ENCODE results near the gene SOX6.
"Not testable (repeated sequence)": the region's sequence is repeated elsewhere in the genome, so short reads cannot be mapped to it uniquely, and the experiment has no call there.

Gene SOX6

GRCh38 chr11:16034074-16034473 lies 322.3 kb downstream of the SOX6 start:
- no peak for DNase-seq (ENCODE audit: low read depth)

GRCh38 chr11:16032974-16033373 lies 323.4 kb downstream of the SOX6 start:
- no peak for DNase-seq (ENCODE audit: low read depth)

DNA sequence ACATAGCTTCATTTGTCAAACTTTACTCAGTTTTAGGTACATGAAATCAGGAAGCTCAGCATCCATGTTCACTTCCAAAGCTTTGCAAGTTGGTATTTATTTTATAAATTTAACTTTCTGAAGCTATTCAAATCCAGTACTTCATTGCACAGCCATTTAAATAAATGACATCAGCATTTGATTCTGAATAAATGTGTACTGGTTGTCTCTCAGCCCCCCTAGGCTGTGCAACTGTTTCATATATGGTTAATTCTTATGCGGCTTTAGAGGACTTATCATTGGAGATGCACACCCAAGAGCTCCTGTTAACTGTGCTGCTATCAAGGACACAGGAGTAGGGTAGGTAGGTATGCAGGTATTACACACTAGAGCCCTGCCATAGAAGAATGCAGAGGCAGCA lies 325.1 kb downstream of the SOX6 start:
- DNase-seq (ENCODE audit: low read depth) = no peak

DNA sequence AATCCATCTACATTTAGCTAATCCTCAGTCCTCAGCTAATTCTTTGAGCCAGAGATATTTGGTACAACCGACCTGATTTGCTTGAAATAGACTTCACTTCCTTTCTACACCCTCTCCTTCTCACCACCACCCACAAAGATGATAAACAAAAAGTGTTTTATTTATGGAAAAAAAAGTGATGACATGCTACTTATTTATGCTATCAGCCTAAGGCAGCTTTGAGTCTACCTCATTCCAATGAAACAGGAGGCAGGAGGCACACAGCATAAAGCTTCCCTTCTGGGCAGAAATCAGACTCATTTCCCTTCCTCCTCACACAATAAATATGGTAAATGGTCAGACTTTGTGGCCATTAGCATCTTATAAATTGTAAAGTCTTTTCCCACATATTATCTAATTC lies 325.7 kb downstream of the SOX6 start:
- DNase-seq (ENCODE audit: low read depth) = no peak

GRCh38 chr11:16029151-16029550 lies 327.2 kb downstream of the SOX6 start:
- DNase-seq (ENCODE audit: low read depth) = not testable (repeated sequence)

DNA sequence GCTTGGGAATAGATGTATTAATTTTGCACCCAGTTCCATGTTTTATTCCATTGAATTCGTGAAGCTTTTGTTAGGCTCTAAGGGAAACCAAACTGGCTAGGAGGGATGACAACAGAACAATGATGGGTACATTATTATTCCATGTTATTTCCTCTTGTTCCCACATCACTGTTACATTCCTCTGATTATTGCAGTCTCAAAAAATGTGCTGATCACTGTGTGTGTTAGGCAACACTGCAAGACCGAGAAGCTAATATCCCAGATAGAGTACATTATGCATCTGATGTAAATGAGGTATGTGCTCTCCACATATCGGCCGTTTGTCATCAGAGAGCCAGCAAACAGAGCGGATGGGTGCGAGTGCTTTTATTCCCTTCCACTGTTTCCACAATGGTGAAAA lies 327.9 kb downstream of the SOX6 start:
- DNase-seq (ENCODE audit: low read depth) = no peak

GRCh38 chr11:16027621-16028020 lies 328.7 kb downstream of the SOX6 start:
- DNase-seq (ENCODE audit: low read depth) = no peak

GRCh38 chr11:16026849-16027248 lies 329.5 kb downstream of the SOX6 start:
- DNase-seq (ENCODE audit: low read depth) = no peak

GRCh38 chr11:16018931-16019330 lies 337.4 kb downstream of the SOX6 start:
- DNase-seq (ENCODE audit: low read depth) = no peak

DNA sequence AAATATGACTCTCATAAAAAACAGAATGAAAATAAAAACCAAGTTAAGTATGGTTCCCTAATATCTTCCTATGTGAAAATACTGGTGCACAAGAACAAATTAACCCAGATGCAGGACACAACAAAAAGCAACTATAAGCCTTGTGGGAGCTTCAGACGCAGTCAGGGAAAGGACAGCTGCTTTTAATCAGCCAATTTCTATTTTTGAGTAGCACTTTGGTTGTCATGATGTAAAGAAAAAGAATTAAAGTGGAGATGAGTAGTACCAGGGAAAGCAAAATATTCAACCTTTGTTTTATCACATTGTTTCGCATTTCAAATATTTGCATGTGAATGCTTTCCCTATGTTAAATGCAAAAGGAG lies 339.9 kb downstream of the SOX6 start:
- no peak for DNase-seq (ENCODE audit: low read depth)

- no peak for DNase-seq (ENCODE audit: low read depth)
Measured at GRCh38 chr11:16015741-16016467, 340.4 kb downstream of the SOX6 start.

DNA sequence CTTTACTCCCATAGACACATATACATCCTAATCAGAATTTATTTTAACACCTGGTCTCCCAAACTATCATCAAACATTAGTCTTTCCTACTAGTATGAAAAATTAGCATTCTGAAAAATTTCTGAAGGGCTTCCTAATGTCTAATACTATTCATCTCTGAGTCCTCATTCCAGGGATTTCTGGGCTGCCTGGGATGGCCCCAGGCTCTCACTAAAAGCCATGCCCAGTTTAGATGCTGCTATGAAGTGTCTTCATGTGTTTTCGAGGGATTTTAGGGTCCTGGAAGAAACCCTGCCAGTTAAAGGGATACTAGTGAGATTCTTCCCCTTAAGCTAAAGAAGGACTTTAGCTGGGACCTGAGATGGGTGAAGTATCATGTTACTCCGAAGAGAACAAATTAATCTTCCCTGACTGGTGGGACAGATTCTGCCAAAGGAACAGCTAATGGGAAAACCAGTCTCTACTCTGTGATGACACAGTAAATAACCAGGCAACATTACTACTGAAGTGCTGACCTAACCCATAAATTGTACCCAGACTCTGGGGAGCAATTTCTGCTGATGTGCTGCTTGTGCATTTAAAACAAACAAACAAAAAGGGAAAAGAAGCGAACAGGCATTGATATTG lies 342.6 kb downstream of the SOX6 start:
- DNase-seq (ENCODE audit: low read depth) = no peak

DNA sequence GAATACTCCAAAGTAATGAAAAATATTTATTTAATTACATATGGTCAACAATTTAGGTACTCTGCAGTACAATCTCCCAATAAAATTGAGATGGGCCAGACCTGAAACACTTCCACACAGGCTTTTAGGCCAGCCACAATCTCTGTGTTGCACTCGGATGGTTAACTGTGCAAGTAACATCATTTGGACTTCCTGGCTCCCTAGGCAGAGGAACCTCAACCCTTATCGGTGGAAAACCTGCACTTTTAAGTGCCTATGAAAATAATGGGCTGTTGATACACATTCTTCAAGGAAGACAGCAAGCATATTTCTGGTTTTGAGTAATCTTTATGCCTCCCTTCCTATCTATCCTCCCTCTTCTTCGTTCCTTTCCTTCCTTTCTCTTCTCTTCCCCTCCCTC lies 343.1 kb downstream of the SOX6 start:
- DNase-seq (ENCODE audit: low read depth) = no peak

DNA sequence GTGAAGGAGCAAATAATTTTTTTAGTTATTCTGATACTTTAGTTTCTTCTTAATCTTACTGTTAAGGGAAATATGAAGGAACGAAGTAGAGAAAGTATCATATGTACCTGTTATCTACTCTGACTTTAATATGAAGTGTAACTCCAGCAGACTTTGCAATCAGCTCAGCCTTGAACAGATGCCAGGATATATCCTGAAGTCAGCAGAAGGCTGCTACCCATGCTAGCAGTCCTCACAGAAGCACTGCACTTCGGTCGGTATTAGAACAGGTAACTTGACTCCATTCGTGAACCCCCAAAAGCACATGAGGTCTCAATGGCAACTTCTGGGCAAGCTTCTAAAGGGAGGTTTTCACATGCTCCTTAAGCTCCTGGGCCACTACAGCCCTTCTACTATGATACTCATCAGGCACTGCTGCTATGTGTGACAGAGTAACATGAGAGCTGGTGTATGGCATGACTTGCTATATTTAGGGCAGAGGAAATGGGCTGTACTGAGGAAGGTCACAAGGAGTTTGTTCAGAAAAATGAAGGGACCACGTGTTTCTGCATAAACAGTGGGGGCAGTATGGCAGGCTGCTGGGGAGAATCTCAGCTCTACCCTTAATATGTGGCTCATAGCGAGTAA lies 344.1 kb downstream of the SOX6 start:
- no peak for DNase-seq (ENCODE audit: low read depth)

DNA sequence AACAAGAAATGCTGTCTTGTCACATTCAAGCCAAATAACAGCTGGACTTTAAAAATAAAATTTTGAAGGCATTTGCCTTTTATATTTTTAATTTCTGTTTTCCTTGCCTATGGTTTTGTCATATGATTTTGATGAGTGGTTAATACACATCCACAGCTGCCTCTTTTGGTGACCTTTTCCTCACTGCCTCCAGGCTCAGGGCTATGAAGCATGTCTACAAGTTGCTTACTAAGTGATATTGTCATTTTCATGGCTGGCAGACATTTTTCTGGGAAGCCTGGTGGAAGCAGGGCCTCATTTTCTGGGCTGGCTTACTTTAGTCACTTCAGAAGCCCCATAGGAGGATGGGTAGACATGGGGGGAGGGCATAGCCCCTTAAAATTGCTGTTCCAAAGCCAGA lies 344.9 kb downstream of the SOX6 start:
- no peak for DNase-seq (ENCODE audit: low read depth)

DNA sequence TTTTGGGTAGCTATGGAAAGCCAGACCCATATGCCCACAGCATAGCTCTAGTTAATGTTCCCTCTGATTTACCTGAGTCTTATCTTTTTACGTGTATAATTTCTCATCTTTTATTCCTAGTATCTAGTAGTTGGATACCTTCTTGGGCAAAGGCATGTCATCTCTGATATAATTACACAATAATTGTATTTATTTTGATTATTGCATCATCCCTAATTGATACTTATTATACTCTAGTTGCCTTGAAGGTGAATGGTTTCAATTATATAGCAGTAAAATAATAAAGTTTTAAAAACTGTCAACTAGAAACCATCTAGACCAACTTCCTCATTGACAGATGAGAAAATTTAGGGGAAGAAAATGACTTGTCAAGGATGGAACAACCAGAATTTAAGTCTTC lies 347.3 kb downstream of the SOX6 start:
- DNase-seq (ENCODE audit: low read depth) = no peak

- no peak for DNase-seq (ENCODE audit: low read depth)
Measured at GRCh38 chr11:16007514-16007913, 348.8 kb downstream of the SOX6 start.

GRCh38 chr11:16002942-16003341 lies 353.4 kb downstream of the SOX6 start:
- no peak for DNase-seq (ENCODE audit: low read depth)

DNA sequence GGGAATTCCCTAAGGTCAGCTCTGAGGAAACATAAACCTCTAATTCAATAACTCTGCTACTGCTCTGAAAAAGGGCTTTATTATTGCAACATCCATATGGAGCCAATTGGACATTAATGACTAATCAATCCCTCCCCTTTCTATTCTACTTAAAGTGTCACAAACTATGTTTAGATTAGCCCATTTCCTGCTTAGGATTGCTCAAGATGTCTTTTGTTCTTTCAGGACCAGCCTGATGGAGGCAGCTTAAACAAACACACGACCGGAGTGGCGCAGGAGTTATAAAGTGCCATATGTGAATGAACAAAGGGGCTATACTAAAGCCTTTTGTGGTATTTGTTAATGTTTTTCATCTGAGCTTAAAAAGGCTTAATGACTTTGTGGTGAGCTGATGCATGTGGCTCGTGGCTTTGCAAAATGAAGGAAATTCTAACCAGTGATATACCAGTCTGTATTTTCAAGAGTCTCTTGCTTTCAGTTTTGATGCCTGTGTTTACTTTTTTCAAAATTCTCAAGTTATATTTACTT lies 354.4 kb downstream of the SOX6 start:
- DNase-seq (ENCODE audit: low read depth) = peak; percentile 94

GRCh38 chr11:16001044-16001568 lies 355.2 kb downstream of the SOX6 start:
- no peak for DNase-seq (ENCODE audit: low read depth)

- peak; percentile 48 for DNase-seq (ENCODE audit: low read depth)
Measured at GRCh38 chr11:16000065-16000464, 356.3 kb downstream of the SOX6 start.

- DNase-seq (ENCODE audit: low read depth) = no peak
Measured at GRCh38 chr11:15993345-15993744, 363.0 kb downstream of the SOX6 start.

GRCh38 chr11:15991215-15991614 lies 365.1 kb downstream of the SOX6 start:
- no peak for DNase-seq (ENCODE audit: low read depth)

All from HS-5 (cell line).